ENCODE measurements around the gene SPEM3.

- TF ChIP-seq POLR2A (IDR thresholded peaks at IDR 0.05; ENCODE audit: low read depth, low read length) (no peak), CEBPB (IDR thresholded peaks at IDR 0.05; ENCODE audit: low read depth, low read length) (no peak), RAD21 (IDR thresholded peaks at IDR 0.05; ENCODE audit: low read length) (no peak), MAFK (IDR thresholded peaks at IDR 0.05; ENCODE audit: low read depth, low read length) (no peak), MXI1 (IDR thresholded peaks at IDR 0.05; ENCODE audit: borderline replicate concordance, low read depth, low read length) (no peak), USF2 (IDR thresholded peaks at IDR 0.05; ENCODE audit: low read depth, low read length) (no peak), RCOR1 (IDR thresholded peaks at IDR 0.05; ENCODE audit: insufficient replicate concordance, low read length) (no peak), SMC3 (IDR thresholded peaks at IDR 0.05; ENCODE audit: low read depth, low read length) (no peak), FOS (IDR thresholded peaks at IDR 0.05; ENCODE audit: low read depth, low read length) (no peak), RFX5 (IDR thresholded peaks at IDR 0.05; ENCODE audit: low read depth, low read length) (no peak), BHLHE40 (IDR thresholded peaks at IDR 0.05; ENCODE audit: low read depth, low read length) (no peak)
- TF ChIP-seq, protein P1, sequence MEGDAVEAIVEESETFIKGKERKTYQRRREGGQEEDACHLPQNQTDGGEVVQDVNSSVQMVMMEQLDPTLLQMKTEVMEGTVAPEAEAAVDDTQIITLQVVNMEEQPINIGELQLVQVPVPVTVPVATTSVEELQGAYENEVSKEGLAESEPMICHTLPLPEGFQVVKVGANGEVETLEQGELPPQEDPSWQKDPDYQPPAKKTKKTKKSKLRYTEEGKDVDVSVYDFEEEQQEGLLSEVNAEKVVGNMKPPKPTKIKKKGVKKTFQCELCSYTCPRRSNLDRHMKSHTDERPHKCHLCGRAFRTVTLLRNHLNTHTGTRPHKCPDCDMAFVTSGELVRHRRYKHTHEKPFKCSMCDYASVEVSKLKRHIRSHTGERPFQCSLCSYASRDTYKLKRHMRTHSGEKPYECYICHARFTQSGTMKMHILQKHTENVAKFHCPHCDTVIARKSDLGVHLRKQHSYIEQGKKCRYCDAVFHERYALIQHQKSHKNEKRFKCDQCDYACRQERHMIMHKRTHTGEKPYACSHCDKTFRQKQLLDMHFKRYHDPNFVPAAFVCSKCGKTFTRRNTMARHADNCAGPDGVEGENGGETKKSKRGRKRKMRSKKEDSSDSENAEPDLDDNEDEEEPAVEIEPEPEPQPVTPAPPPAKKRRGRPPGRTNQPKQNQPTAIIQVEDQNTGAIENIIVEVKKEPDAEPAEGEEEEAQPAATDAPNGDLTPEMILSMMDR (conservative IDR thresholded peaks at IDR 0.05; ENCODE audit: low read depth, low read length) = no peak
Measured at GRCh38 chr17:7444682-7445618, 16.3 kb downstream of the SPEM3 start, which contains the start of gene CHRNB1.
